Left ventricle myocardium inferior (tissue), 1 donor: ENCODE results near the gene RNU7-1. TPM values are rescaled to one million over a fixed set of nuclear protein-coding genes. Genes with fewer than 3 reads are reported as not detected.

Experiments
- DNase-seq: peaks from one replicate; pipeline ENCODE4 v3.0.0-alpha.2; 2020
- H3K27ac ChIP-seq: fragments of 200-600 bp; replicated peaks from 2 replicates; pipeline ENCODE4 v1.8.0; 2021
- H3K27me3 ChIP-seq: fragments of 200-600 bp; 2 replicates; pipeline ENCODE4 v1.8.0; 2021; ENCODE audit warnings: low read depth
- H3K36me3 ChIP-seq: fragments of 200-600 bp; 2 replicates; pipeline ENCODE4 v1.8.0; 2021
- H3K4me1 ChIP-seq: fragments of 200-600 bp; 2 replicates; pipeline ENCODE4 v1.8.0; 2021
- H3K4me3 ChIP-seq: fragments of 200-600 bp; 2 replicates; pipeline ENCODE4 v1.8.0; 2021; ENCODE audit warnings: mild to moderate bottlenecking, moderate library complexity
- H3K9me3 ChIP-seq: fragments of 200-600 bp; replicated peaks from 2 replicates; pipeline ENCODE4 v1.8.0; 2021
- intact Hi-C: fragments of 100-400 bp; cut with micrococcal nuclease; formaldehyde crosslinking; loops from one replicate; pipeline ENCODE4 v1.11.0; 2022
- total RNA-seq: library from RNA; stranded (reverse); fragmentation: NEBNext Ultra II Directional; extraction: Animal tissue kit (Norgen Biotek cat#: 25700); gene quantifications from one replicate; pipeline ENCODE4 v1.2.1, GENCODE V29; 2021
- TF ChIP-seq, protein P1 (sequence below): fragments of 200-600 bp; IDR thresholded peaks from 2 replicates; pipeline ENCODE4 v1.8.0; 2021; ENCODE audit warnings: antibody characterized with exemption, mild to moderate bottlenecking, borderline replicate concordance
- donor health status: DM: no; HTN: yes; CAD: no; lungs with severe emphysema.

The RNU7-1 gene
- total RNA-seq, 1 donor from 2014 or later, result not detected

- H3K9me3 ChIP-seq, result no peaks in the 10 kb centered on the region
- H3K4me3 ChIP-seq, result peak overlapping the region; percentile 38
- DNase-seq, result peak; percentile 13
- peaks cover 23% of the 10 kb centered on the region for H3K36me3 ChIP-seq
- TF ChIP-seq, protein P1, sequence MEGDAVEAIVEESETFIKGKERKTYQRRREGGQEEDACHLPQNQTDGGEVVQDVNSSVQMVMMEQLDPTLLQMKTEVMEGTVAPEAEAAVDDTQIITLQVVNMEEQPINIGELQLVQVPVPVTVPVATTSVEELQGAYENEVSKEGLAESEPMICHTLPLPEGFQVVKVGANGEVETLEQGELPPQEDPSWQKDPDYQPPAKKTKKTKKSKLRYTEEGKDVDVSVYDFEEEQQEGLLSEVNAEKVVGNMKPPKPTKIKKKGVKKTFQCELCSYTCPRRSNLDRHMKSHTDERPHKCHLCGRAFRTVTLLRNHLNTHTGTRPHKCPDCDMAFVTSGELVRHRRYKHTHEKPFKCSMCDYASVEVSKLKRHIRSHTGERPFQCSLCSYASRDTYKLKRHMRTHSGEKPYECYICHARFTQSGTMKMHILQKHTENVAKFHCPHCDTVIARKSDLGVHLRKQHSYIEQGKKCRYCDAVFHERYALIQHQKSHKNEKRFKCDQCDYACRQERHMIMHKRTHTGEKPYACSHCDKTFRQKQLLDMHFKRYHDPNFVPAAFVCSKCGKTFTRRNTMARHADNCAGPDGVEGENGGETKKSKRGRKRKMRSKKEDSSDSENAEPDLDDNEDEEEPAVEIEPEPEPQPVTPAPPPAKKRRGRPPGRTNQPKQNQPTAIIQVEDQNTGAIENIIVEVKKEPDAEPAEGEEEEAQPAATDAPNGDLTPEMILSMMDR, result no peak
- peak overlapping the region; percentile 86 for H3K27ac ChIP-seq
- peaks cover 68% of the 10 kb centered on the region for H3K4me1 ChIP-seq
- H3K27me3 ChIP-seq, result no peaks in the 10 kb centered on the region
- intact Hi-C loops, result loop anchor here (10.0 kb wide), 1 partner anchor 52 kb away; the partner anchor contains the start of gene LPCAT3
These were observed 18.8 kb downstream of the RNU7-1 start for GRCh38 chr12:6962285-6963015.

GRCh38 chr12:6963016-6963731 is 19.6 kb downstream of the RNU7-1 start:
- Histone ChIP-seq H3K27me3 (no peaks in the 10 kb centered on the region), H3K9me3 (no peaks in the 10 kb centered on the region), H3K4me1 (peaks cover 71% of the 10 kb centered on the region), H3K36me3 (peaks cover 30% of the 10 kb centered on the region), H3K4me3 (no peak overlapping the region), H3K27ac (peak overlapping the region; percentile 86)
- intact Hi-C loops, result loop anchor here (10.0 kb wide), 1 partner anchor 52 kb away; the partner anchor contains the start of gene LPCAT3
- TF ChIP-seq, protein P1, result no peak
- DNase-seq, result peak; percentile 17

DNA sequence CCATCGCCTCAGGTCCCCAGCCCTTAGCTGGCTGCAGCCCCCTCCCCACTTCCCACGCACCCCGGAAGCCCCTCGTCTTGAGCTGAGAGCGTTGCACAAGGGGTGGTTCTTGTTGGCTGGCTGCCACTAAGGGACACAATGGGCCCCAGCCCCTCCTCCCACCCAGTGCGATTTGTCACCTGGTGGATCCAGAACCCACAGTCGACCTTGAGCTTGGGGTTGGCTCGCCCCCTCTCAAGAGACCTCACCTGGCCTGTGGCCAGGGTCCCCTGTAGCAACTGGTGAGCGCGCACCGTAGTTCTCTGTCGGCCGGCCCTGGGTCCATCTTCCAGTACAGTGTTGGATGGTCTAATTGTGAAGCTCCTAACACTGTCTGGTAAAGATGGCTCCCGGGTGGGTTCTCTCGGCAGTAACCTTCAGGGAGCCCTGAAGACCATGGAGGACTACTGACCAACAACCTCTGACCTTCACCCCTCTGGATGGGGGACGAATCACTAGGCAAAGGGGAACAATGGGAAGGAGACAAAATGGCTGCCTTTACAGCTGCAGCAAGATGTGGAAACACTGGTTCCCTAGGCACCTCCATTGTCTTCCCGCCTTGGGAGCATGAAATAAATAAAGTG is 20.3 kb downstream of the RNU7-1 start:
- Histone ChIP-seq H3K27me3 (no peaks in the 10 kb centered on the region), H3K27ac (peak overlapping the region; percentile 86), H3K4me3 (no peak overlapping the region), H3K36me3 (peaks cover 38% of the 10 kb centered on the region), H3K4me1 (peaks cover 71% of the 10 kb centered on the region), H3K9me3 (no peaks in the 10 kb centered on the region)
- TF ChIP-seq, protein P1, result no peak
- intact Hi-C loops, result loop anchor here (10.0 kb wide), 1 partner anchor 51 kb away; the partner anchor contains the start of gene LPCAT3
- DNase-seq, result peak; percentile 15

GRCh38 chr12:6964605-6965025 is 21.0 kb downstream of the RNU7-1 start:
- Histone ChIP-seq H3K9me3 (no peaks in the 10 kb centered on the region), H3K4me3 (no peak overlapping the region), H3K27me3 (no peaks in the 10 kb centered on the region), H3K27ac (peak overlapping the region; percentile 86), H3K36me3 (peaks cover 42% of the 10 kb centered on the region), H3K4me1 (peaks cover 71% of the 10 kb centered on the region)
- DNase-seq, result no peak
- TF ChIP-seq, protein P1, result no peak
- intact Hi-C loops, result loop anchor here (10.0 kb wide), 1 partner anchor 50 kb away; the partner anchor contains the start of gene LPCAT3

GRCh38 chr12:6965026-6965661 is 21.5 kb downstream of the RNU7-1 start:
- Histone ChIP-seq H3K4me1 (peaks cover 71% of the 10 kb centered on the region), H3K4me3 (no peak overlapping the region), H3K27ac (peak overlapping the region; percentile 86), H3K27me3 (no peaks in the 10 kb centered on the region), H3K36me3 (peaks cover 42% of the 10 kb centered on the region), H3K9me3 (no peaks in the 10 kb centered on the region)
- TF ChIP-seq, protein P1, result peak; percentile 93
- peak; percentile 87 for DNase-seq
- intact Hi-C loops, result loop anchor here (10.0 kb wide), 1 partner anchor 50 kb away; the partner anchor contains the start of gene LPCAT3
